Dendritic cell treated with granulocyte-macrophage colony-stimulating factor and Interleukin-4, amounts not matched to agents 40 ng/mL and 50 ng/mL, for 4 days (primary cell): Measurements from ENCODE around the gene SUGP2.
A peak's percentile ranks its signal among the peaks of the same experiment; 100 is the strongest.

Experiments used
- H3K27ac Mint-ChIP-seq: one replicate; pipeline ENCODE4 v1.8.0; 2022; ENCODE audit warnings: mild to moderate bottlenecking, mixed read lengths
- H3K27me3 Mint-ChIP-seq: one replicate; pipeline ENCODE4 v1.8.0; 2022; ENCODE audit warnings: mild to moderate bottlenecking, mixed read lengths
- H3K36me3 Mint-ChIP-seq: one replicate; pipeline ENCODE4 v1.8.0; 2022; ENCODE audit warnings: low read depth, mixed read lengths
- H3K4me1 Mint-ChIP-seq: one replicate; pipeline ENCODE4 v1.8.0; 2022; ENCODE audit warnings: low read depth, mixed read lengths
- H3K4me3 Mint-ChIP-seq: one replicate; pipeline ENCODE4 v1.8.0; 2022; ENCODE audit warnings: mild to moderate bottlenecking, moderate library complexity, mixed read lengths
- H3K9me3 Mint-ChIP-seq: one replicate; pipeline ENCODE4 v1.8.0; 2022; ENCODE audit warnings: mixed read lengths
- intact Hi-C: fragments of 100-400 bp; cut with micrococcal nuclease; formaldehyde crosslinking; loops from one replicate; pipeline ENCODE4 v1.15.0; 2022

Gene SUGP2

DNA sequence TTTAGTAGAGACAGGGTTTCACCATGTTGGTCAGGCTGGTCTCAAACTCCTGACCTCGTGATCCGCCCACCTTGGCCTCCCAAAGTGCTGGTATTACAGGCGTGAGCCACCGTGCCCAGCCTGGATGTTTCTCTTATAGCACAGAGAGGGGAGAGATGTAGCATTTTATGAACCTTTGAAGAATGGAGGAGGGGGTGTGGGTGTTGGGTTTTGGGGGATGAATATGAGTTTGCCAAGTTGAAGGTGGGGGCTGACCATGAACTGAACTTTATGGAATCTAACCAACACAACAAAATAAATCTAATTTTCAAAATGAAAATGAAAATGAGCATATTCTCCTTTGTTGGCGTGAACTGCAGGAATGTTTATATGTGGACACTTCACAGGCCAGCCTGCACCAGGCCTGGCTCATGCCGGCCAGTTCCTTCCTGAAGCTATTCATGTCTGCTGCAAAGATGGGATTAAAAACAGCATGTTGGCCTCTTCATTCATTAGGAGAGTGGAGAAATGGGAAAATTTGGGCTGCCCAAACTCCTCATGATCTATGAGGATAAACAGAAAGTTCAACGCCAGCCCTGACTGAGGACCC, 52.8 kb downstream of the SUGP2 start:
- Mint-ChIP-seq H3K9me3 (no peaks in the 10 kb centered on the region), H3K27me3 (no peaks in the 10 kb centered on the region), H3K27ac (no peak overlapping the region), H3K4me3 (no peak overlapping the region), H3K4me1 (peaks cover 31% of the 10 kb centered on the region), H3K36me3 (no peaks in the 10 kb centered on the region)
- intact Hi-C loops = no loop called here

DNA sequence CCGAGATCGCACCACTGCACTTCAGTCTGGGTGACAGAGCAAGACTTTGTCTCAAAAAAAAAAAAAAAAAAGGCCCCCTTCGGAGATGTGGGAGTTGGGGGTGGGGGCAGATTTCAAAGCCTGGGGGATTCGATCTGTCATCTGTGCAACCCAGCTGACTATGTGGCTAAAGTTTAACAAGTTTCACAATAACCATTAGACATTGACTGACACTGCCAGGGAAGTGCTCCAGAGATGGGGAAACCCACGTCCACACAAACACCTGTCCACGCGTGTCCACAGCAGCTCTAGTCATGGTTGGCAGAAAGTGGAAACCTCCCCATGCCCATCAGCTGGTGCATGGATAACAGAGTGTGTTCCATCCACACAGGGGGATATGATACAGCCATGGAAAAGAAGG, 54.7 kb downstream of the SUGP2 start:
- intact Hi-C loops = no loop called here
- no peaks in the 10 kb centered on the region for H3K9me3 Mint-ChIP-seq
- no peaks in the 10 kb centered on the region for H3K27me3 Mint-ChIP-seq
- H3K27ac Mint-ChIP-seq = no peak overlapping the region
- H3K4me1 Mint-ChIP-seq = peaks cover 16% of the 10 kb centered on the region
- no peaks in the 10 kb centered on the region for H3K36me3 Mint-ChIP-seq
- H3K4me3 Mint-ChIP-seq = no peak overlapping the region

DNA sequence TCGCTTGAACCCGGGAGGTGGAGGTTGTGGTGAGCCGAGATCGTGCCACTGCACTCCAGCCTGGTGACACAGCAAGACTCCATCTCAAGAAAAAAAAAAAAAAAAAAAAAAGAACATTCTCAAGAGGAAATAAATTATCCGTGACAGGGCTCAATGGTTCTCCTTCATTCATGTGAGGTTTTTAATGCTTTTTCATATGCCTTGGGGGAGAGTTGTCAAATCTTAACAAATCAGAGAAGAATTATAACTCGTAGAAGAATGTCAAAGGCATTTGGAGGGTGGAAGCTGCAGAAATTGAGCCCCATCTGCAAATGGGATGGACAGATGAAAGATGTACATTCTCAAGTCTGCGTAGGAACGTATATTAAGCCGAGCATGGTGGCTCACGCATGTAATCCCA, 57.4 kb downstream of the SUGP2 start:
- H3K27me3 Mint-ChIP-seq = no peaks in the 10 kb centered on the region
- intact Hi-C loops = no loop called here
- no peaks in the 10 kb centered on the region for H3K9me3 Mint-ChIP-seq
- H3K4me3 Mint-ChIP-seq = no peak overlapping the region
- no peaks in the 10 kb centered on the region for H3K36me3 Mint-ChIP-seq
- peaks cover 32% of the 10 kb centered on the region for H3K4me1 Mint-ChIP-seq
- no peak overlapping the region for H3K27ac Mint-ChIP-seq

DNA sequence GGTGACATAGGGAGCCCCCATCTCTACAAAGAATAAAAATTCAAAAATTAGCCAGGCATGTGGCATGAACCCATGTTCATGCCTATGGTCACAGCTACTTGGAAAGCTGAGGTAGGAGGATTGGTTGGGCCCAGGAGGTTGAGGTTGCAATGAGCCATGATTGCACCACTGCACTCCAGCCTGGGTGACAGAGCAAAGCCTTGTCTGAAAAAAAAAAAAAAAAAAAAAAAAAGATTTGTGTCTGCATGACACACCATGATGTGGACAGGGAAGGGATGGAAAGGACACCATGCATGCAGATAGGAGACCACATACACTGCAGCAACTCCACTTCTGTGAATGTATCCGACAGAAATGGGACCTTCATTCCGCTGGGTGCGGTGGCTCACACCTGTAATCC, 58.3 kb downstream of the SUGP2 start:
- intact Hi-C loops = no loop called here
- Mint-ChIP-seq H3K9me3 (no peaks in the 10 kb centered on the region), H3K36me3 (no peaks in the 10 kb centered on the region), H3K27ac (no peak overlapping the region), H3K4me3 (no peak overlapping the region), H3K27me3 (no peaks in the 10 kb centered on the region), H3K4me1 (peaks cover 41% of the 10 kb centered on the region)

DNA sequence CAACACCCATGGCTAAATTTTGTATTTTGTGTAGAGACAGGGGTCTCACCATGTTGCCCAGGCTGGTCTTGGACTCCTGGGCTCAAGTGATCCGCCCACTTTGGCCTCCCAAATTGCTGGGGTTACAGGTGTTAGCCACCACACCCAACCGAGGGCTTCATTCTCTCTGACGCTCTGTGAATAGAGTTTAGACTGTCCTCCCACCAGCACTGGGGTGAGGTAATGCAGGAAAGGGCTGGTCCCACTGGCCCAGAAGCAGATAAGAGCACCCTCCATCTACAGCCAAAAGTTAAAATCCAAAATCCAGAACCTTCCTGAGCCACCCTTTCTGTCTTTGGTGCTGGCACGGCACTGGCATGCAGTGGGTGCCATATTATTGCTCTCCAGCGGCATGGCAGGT, 60.5 kb downstream of the SUGP2 start:
- Mint-ChIP-seq H3K4me3 (no peak overlapping the region), H3K27me3 (no peaks in the 10 kb centered on the region), H3K9me3 (no peaks in the 10 kb centered on the region), H3K27ac (peak overlapping the region; percentile 72), H3K4me1 (peaks cover 49% of the 10 kb centered on the region), H3K36me3 (no peaks in the 10 kb centered on the region)
- intact Hi-C loops = no loop called here

DNA sequence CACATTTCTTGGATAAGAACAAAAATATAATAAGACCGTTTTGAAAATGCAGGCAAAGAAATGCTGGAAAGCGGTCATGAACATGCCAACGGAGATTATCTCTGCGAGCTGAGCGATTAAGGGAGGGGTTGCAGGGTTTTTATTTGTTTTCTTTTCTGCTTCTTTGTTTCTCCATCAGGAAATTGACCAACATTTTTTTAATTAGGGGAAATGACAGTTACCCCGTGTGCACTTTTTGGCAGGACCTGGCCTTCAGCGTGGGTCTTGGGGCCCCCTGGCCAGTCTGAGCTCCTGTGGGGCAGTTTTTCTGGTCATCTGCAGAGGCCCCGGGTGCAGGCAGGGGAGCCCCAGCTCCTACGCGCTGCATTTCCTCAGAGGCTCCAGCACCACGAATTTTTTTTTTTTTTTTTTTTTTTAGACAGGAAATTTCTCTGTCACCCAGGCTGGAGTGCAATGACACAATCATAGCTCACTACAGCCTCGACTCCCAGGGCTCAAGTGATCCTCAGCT, 61.0 kb downstream of the SUGP2 start:
- peak overlapping the region; percentile 72 for H3K27ac Mint-ChIP-seq
- no peaks in the 10 kb centered on the region for H3K9me3 Mint-ChIP-seq
- peak overlapping the region; percentile 26 for H3K4me3 Mint-ChIP-seq
- intact Hi-C loops = no loop called here
- H3K36me3 Mint-ChIP-seq = no peaks in the 10 kb centered on the region
- no peaks in the 10 kb centered on the region for H3K27me3 Mint-ChIP-seq
- peaks cover 52% of the 10 kb centered on the region for H3K4me1 Mint-ChIP-seq

DNA sequence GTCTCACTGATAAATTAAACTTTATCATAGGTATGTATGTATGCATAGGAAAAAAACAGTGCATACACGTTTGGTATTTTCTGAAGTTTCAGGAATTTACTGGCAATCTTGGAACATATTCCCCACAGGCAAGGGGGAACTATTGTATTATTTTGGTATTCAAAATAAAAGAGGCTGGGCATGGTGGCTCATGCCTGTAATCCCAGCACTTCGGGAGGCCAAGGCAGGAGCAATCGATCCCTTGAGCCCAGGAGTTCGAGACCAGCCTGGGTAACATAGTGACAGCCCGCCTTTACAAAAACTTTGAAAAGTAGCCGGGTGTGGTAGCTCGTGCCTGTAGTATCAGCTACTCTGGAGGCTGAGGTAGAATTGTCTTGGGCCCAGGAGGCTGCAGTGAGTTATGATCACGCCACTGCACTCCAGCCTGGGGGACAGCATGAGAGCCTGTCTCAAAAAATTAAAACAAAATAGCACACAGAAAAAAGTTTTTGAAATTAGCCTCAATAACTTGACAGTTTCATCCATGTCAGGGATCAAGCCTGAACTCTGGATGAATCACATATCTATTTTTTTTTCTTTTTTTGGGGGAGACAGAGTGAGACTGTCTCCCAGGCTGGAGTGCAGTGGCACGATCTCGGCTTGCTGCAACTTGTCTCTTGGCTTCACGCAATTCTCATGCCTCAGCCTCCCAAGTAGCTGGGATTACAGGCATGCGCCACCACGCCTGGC, 63.2 kb downstream of the SUGP2 start:
- peak overlapping the region; percentile 78 for H3K27ac Mint-ChIP-seq
- no peaks in the 10 kb centered on the region for H3K36me3 Mint-ChIP-seq
- H3K9me3 Mint-ChIP-seq = no peaks in the 10 kb centered on the region
- no peak overlapping the region for H3K4me3 Mint-ChIP-seq
- intact Hi-C loops = no loop called here
- H3K4me1 Mint-ChIP-seq = peaks cover 61% of the 10 kb centered on the region
- H3K27me3 Mint-ChIP-seq = no peaks in the 10 kb centered on the region

DNA sequence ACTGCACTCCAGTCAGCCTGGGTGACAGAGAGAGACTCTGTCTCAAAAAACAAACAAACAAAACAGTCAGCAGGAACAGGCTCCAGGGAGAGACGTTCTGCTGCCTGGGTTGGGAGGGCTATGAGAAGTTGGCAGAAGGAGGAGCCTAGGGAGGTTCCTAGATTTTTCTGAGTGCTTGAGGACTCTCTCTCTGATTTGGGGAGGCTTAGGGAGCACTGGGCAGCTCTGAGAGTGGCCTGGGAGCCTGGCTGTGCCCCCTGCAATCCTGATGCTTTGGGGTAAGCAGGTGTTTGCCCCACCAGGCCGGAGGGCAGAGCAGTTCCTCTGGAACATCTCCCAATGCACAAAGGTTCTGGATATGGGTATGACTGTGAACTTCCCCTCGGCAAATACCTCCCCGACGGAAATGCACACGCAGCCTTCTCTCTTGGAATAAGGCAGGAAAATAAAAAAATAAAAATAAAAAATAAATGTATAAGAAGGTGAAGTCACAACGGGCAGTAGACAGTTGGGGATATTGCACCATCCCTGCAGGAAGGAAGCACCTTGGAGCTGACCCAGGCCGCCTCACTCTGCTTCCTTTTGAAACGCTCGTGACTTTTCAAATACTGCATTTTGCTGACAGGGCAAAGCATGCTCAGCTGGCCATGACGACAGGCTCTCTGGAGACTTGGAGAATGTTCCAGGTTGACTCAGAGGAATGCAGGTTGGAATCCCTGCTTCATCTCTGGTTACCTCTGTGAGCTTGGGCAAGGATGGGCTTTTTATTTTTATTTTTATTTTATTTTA, 65.8 kb downstream of the SUGP2 start:
- Mint-ChIP-seq H3K4me3 (peak overlapping the region; percentile 42), H3K27ac (peak overlapping the region; percentile 96), H3K27me3 (no peaks in the 10 kb centered on the region), H3K36me3 (no peaks in the 10 kb centered on the region), H3K9me3 (no peaks in the 10 kb centered on the region), H3K4me1 (peaks cover 53% of the 10 kb centered on the region)
- intact Hi-C loops = loop anchor here (1.0 to 2.0 kb wide), 2 partner anchors 27 to 48 kb away; partner anchors contain the start of genes COPE, DDX49 and HOMER3

DNA sequence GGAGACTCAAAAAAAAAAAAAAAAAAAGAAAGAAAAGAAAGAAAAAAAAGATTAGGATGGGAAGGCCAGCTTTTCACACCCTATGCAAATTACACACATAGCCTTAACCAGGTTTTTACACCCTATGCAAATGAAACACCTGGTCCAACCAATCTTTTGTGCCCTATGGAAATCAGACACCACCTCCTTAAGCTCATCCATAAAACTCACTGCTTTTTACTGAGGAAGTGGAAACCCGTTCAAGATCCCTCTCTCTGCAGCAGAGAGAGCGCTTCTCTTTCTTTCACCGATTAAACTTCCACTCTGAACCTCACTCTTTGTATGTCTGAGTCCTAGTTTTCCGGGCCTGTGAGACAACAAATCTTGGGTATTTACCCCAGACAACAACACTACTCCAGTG, 67.0 kb downstream of the SUGP2 start:
- Mint-ChIP-seq H3K27ac (peak overlapping the region; percentile 96), H3K27me3 (peaks cover 10% of the 10 kb centered on the region), H3K4me1 (peaks cover 54% of the 10 kb centered on the region), H3K4me3 (peak overlapping the region; percentile 32), H3K9me3 (no peaks in the 10 kb centered on the region), H3K36me3 (no peaks in the 10 kb centered on the region)
- intact Hi-C loops = loop anchor here (2.0 kb wide), 1 partner anchor 26 kb away; the partner anchor contains the start of gene HOMER3

DNA sequence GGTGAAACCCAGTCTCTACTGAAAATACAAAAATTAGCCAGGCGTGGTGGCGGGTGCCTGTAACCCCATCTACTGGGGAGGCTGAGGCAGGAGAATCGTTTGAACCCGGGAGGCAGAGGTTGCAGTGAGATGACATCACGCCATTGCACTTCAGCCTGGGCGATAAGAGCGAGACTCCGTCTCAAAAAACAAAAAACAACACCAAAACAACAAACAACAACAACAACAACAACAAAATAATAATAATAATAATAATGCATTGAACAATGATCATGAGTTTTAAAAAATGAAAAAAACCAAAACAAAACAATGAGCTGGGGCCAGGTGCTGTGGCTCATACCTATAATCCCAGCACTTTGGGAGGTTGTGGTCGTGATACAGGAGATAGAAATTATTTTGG, 69.2 kb downstream of the SUGP2 start:
- peaks cover 41% of the 10 kb centered on the region for H3K4me1 Mint-ChIP-seq

DNA sequence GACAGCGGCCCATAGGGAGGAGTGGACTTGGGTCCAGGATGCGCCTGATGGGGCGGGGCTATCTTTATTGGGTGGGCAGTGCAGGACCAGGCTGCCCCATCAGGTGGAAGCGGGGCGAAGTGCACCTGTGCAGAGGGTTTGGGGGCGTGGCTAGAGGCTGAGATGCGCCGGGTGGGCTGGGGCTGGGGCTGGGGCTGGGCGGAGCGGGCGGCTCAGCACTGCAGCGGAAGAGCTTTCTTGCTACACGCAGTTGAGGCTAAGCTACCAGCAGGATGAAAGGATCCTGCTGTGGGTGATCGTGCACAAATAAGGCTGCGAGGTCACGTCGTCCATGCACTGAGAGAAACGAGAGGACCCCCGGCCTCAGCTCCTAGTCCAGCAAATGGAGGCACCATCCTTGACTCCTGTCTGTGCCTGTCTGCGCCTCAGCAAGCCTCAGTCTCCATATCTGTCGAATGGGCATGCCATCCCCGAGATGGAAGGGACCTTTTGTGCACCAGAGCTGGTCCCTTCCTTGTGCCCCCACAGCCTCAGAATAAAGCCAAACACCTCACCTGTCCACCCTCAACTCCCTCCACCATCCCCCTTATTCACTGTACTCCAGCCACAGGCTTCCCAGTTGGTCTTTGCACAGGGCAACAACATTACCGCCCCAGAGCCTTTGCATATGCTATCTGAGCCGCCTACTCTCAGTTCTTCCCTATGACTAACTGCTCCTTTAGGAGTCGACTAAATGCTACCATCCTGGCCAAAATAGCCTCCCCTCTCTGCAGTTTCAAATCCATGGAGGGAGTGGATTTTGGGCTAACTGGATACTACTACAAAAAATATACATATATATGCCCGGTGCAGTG, 71.3 kb downstream of the SUGP2 start:
- peaks cover 23% of the 10 kb centered on the region for H3K4me1 Mint-ChIP-seq
- intact Hi-C loops = no loop called here
- peaks cover 16% of the 10 kb centered on the region for H3K27me3 Mint-ChIP-seq
- H3K9me3 Mint-ChIP-seq = no peaks in the 10 kb centered on the region
- peak overlapping the region; percentile 48 for H3K27ac Mint-ChIP-seq
- no peak overlapping the region for H3K4me3 Mint-ChIP-seq
- no peaks in the 10 kb centered on the region for H3K36me3 Mint-ChIP-seq

More for the DNA sequence above, 69.2 kb downstream of the SUGP2 start:
- Mint-ChIP-seq H3K27ac (no peak overlapping the region), H3K36me3 (no peaks in the 10 kb centered on the region), H3K27me3 (peaks cover 16% of the 10 kb centered on the region), H3K4me3 (no peak overlapping the region), H3K9me3 (no peaks in the 10 kb centered on the region)
- intact Hi-C loops = no loop called here

DNA sequence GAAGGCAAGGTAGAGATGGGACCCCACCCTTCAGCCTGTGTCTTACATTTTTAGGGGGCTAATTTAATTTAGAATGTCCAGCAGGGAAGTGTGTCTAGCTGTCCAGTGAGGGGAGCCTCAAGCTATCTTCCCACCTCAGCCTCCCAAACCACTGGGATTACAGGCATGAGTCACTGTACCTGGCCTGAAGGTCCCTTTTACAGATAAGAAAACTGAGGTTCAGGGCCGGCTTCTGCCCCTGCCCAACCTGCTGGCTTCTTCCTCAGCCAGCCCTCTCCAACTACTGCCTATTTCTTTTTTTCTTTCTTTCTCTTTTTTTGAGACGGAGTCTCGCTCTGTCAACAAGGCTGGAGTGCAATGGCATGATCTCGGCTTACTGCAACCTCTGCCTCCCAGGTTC, 72.9 kb downstream of the SUGP2 start:
- Mint-ChIP-seq H3K27ac (no peak overlapping the region), H3K9me3 (peaks cover under 1% of the 10 kb centered on the region), H3K4me1 (peaks cover 12% of the 10 kb centered on the region), H3K36me3 (no peaks in the 10 kb centered on the region), H3K4me3 (no peak overlapping the region), H3K27me3 (peaks cover 16% of the 10 kb centered on the region)
- intact Hi-C loops = no loop called here

DNA sequence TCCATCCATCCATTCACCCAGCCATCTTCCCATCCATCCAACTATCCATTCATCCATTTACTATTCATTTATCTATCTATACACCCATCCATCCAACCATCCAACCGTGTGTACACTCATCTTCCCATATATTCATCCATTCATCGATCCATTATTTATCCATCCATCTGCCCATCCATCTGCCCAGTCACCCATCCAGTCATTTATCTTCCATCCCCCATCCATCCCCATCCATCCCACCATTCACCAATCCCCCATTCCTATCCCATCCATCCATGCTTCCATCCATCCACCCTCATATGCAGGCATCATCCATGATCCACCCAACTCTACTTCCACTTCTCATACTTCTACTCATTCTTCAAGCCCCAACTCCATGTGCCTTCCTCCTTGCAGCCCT, 78.3 kb downstream of the SUGP2 start:
- intact Hi-C loops = no loop called here
- Mint-ChIP-seq H3K9me3 (peaks cover 16% of the 10 kb centered on the region), H3K36me3 (no peaks in the 10 kb centered on the region), H3K27ac (no peak overlapping the region), H3K4me3 (no peak overlapping the region), H3K4me1 (no peaks in the 10 kb centered on the region), H3K27me3 (no peaks in the 10 kb centered on the region)
